Pancreas (tissue), 10 donors: ENCODE measurements around the gene ZNF142. TPM values are rescaled to one million over a fixed set of nuclear protein-coding genes. Genes with fewer than 3 reads are reported as not detected.
"Not testable (repeated sequence)": the region's sequence is repeated elsewhere in the genome, so short reads cannot be mapped to it uniquely, and the experiment has no call there.

ENCODE experiments used
- ATAC-seq, 4 donors: fragments of 200-7000 bp; cut with Tn5 transposase; one replicate each; pipeline versions ENCODE4 v1.8.0 to v1.9.1; 2020; ENCODE audit warnings: mild to moderate bottlenecking in 4 of 4, moderate library complexity in 4 of 4
- DNase-seq, 6 donors: peaks; one replicate each; pipeline ENCODE4 v3.0.0-alpha.2; 2020
- FAIRE-seq: peaks from 2 replicates; lab custom pipeline; 2012; peaks lifted over from hg19 to GRCh38; lab: Jason Lieb, UNC
- H3K27ac ChIP-seq, 4 donors: fragments of 200-600 bp; sonication (generic); 1 replicate in 3 of 4; 2 replicates in 1 of 4; pipeline versions ENCODE4 v1.5.0 to v1.8.0; 2020
- H3K27me3 ChIP-seq, 4 donors: fragments of 200-600 bp; one replicate each; pipeline ENCODE4 v1.8.0; 2021
- H3K36me3 ChIP-seq, 3 donors: fragments of 200-600 bp; sonication (generic) in 1 of 3; one replicate each; pipeline versions ENCODE4 v1.5.0 to v1.8.0; 2020 to 2021
- H3K4me1 ChIP-seq, 3 donors: fragments of 200-600 bp; one replicate each; pipeline ENCODE4 v1.8.0; 2021
- H3K4me3 ChIP-seq, 4 donors: fragments of 200-600 bp; sonication (generic) in 2 of 4; one replicate each; pipeline versions ENCODE4 v1.5.0 to v1.8.0; 2020 to 2021
- H3K9me3 ChIP-seq, 4 donors: fragments of 200-600 bp; one replicate each; pipeline ENCODE4 v1.8.0; 2021
- WGBS, 2 donors: extraction: QIAGEN DNeasy Blood & Tissue Kit; methylation state at CpG; one replicate each; pipeline ENCODE4 v1.1.7; 2013; 5-methylcytosine and 5-hydroxymethylcytosine counted together
- intact Hi-C, 3 donors: fragments of 100-400 bp; cut with DNase I; formaldehyde crosslinking; loops; one replicate each; pipeline versions ENCODE4 v1.11.1 to v1.14.2; 2022
- polyA plus RNA-seq, 2 donors: library from polyadenylated mRNA; stranded (reverse); fragments of 200-250 nt; gene quantifications; one replicate each; pipeline ENCODE4 v1.2.3, GENCODE V29; 2013
- total RNA-seq, 6 donors: library from RNA; stranded (reverse); fragmentation: NEBNext Ultra II Directional in 4 of 6; extraction: Animal tissue kit (Norgen Biotek cat#: 25700) in 4 of 6; gene quantifications; one replicate each; pipeline versions ENCODE4 v1.2.1 to v1.2.4, GENCODE V29; 2021 to 2023
- TF ChIP-seq, protein P1 (sequence below), 4 donors: fragments of 200-600 bp; sonication (generic) in 3 of 4; IDR thresholded peaks; one replicate each; pipeline versions ENCODE4 v1.5.0 to v1.8.0; 2021; ENCODE audit warnings: antibody characterized with exemption in 4 of 4
- donor health status: healthy with polysubstance abuse.
- donor health status: DM: no; HTN: no; CAD: no; lungs with moderate emphysema.
- donor health status: DM: no; HTN: no; CAD: no.
- donor health status: control.
- donor health status: control.
- donor health status: Bipolar disorder and iron deficiency.
- donor health status: DM: yes; HTN: yes; CAD: no.
- donor health status: DM: no; HTN: no; CAD: no.
- donor health status: DM: no; HTN: no; CAD: no.
- donor health status: DM: yes; HTN: yes; CAD: no.

The ZNF142 gene
- total and polyA plus RNA-seq, 8 donors = 7.9 to 16.7 (median 9.9) TPM

DNA sequence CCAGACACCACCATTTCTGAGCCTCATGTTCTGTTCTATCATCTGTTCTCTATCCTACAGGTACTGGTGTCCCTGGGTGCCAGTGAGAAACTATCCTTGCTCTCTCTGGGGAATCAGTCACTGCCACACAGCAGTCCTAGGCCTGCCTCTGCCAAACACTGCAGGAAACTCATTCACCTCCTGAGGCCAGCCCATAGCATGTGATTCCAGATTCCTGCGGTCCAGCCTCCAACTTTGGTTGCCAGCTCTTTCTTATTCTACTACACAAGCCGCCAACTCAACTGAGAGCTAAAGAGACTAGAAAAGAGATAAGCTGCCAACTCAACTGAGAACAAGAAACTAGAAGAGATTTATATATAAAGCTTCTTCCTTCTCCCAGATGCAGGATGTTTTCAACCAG, 42.4 kb upstream of the ZNF142 start:
- Histone ChIP-seq H3K36me3 (peaks cover 0 to 6% (median 0%) of the 10 kb centered on the region in 3 donors), H3K27ac (no peak overlapping the region), H3K4me1 (no peaks in the 10 kb centered on the region), H3K4me3 (no peak overlapping the region), H3K27me3 (no peaks in the 10 kb centered on the region), H3K9me3 (no peaks in the 10 kb centered on the region)
- TF ChIP-seq, protein P1, sequence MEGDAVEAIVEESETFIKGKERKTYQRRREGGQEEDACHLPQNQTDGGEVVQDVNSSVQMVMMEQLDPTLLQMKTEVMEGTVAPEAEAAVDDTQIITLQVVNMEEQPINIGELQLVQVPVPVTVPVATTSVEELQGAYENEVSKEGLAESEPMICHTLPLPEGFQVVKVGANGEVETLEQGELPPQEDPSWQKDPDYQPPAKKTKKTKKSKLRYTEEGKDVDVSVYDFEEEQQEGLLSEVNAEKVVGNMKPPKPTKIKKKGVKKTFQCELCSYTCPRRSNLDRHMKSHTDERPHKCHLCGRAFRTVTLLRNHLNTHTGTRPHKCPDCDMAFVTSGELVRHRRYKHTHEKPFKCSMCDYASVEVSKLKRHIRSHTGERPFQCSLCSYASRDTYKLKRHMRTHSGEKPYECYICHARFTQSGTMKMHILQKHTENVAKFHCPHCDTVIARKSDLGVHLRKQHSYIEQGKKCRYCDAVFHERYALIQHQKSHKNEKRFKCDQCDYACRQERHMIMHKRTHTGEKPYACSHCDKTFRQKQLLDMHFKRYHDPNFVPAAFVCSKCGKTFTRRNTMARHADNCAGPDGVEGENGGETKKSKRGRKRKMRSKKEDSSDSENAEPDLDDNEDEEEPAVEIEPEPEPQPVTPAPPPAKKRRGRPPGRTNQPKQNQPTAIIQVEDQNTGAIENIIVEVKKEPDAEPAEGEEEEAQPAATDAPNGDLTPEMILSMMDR (IDR thresholded peaks at IDR 0.05) = no peak
- intact Hi-C loops = no loop called here
- no peak for ATAC-seq
- WGBS, 2 donors = 87 to 88% methylated on average over 2 of the region's 2 CpGs
- FAIRE-seq = no peak
- no peak for DNase-seq

DNA sequence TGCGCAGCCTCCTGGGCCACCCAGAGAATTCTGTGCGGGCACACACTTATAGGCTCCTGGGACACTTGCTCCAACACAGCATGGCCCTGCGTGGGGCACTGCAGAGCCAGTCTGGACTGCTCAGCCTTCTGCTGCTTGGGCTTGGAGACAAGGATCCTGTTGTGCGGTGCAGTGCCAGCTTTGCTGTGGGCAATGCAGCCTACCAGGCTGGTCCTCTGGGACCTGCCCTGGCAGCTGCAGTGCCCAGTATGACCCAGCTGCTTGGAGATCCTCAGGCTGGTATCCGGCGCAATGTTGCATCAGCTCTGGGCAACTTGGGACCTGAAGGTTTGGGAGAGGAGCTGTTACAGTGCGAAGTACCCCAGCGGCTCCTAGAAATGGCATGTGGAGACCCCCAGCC, 39.5 kb upstream of the ZNF142 start:
- 90 to 95% methylated on average over 8 of the region's 8 CpGs for WGBS, 2 donors
- Histone ChIP-seq H3K36me3 (peaks cover 0 to 6% (median 0%) of the 10 kb centered on the region in 3 donors), H3K4me3 (no peak overlapping the region), H3K9me3 (no peaks in the 10 kb centered on the region), H3K4me1 (no peaks in the 10 kb centered on the region), H3K27ac (no peak overlapping the region), H3K27me3 (no peaks in the 10 kb centered on the region)
- TF ChIP-seq, protein P1 (IDR thresholded peaks at IDR 0.05) = no peak
- intact Hi-C loops = no loop called here
- no peak for FAIRE-seq
- no peak for DNase-seq
- ATAC-seq = peak in 1 of 4 donors; percentile 14

DNA sequence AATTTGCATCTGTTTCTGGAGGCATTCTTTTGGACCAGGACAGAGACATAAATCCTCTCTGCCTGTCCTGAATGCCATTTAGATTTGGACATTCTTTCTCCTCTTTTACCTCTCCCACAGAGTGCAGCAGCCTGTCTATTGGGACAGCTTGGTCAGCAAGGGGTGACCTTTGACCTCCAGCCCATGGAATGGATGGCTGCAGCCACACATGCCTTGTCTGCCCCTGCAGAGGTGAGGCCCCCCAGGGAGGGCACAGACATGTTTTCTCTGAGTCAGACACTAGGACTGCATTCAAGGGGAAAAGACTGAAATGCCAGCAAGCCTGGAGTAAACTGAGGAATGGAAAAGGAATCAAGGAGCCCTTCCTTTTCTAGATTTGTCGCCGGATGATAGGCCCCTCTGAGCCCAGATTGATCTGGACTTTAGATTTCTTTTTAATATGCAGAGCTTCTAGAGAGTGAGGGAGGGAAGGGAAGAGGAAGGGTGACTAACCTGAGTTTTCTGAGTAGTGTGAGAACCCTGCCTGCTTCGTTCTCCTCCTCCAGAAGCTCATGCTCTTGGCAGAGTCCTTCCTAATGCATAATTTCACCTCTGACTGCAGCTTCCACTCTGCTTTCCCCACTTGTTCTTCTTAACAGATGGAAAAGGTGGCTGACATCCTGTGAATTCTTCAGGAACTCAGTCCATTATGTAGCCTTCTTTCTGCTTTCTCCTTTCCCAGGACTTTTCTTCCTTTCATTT, 35.2 kb upstream of the ZNF142 start:
- Histone ChIP-seq H3K9me3 (no peaks in the 10 kb centered on the region), H3K27me3 (no peaks in the 10 kb centered on the region), H3K4me3 (no peak overlapping the region), H3K36me3 (peaks cover 0 to 30% (median 0%) of the 10 kb centered on the region in 3 donors), H3K27ac (no peak overlapping the region), H3K4me1 (no peaks in the 10 kb centered on the region)
- WGBS, 2 donors = 83 to 86% methylated on average over 3 of the region's 3 CpGs
- intact Hi-C loops = no loop called here
- TF ChIP-seq, protein P1 (IDR thresholded peaks at IDR 0.05) = no peak
- ATAC-seq (no peak), FAIRE-seq (no peak), DNase-seq (no peak)

DNA sequence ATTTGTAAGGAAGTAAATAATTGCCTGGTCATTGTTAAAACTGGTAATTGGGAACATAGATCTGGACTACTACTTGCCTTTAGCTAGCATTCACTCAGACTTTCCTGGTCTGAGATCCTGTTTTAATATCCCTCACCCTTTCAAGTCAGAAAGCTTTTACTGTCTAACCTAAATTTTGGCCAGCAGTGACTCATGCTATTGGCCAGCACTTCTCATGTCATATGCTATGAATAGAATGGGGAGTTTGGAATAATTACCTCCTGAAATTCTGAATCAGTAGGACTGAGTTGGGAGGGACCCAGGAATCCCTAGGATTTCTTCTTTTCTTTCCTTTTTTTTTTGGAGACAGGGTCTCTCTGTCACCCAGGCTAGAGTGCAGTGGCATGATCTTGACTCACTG, 31.8 kb upstream of the ZNF142 start:
- Histone ChIP-seq H3K36me3 (peaks cover 0 to 24% (median 0%) of the 10 kb centered on the region in 3 donors), H3K9me3 (no peaks in the 10 kb centered on the region), H3K4me1 (no peaks in the 10 kb centered on the region), H3K27me3 (no peaks in the 10 kb centered on the region), H3K4me3 (no peak overlapping the region), H3K27ac (no peak overlapping the region)
- DNase-seq = no peak
- TF ChIP-seq, protein P1 (IDR thresholded peaks at IDR 0.05) = no peak
- intact Hi-C loops = no loop called here
- no peak for FAIRE-seq
- no peak for ATAC-seq

DNA sequence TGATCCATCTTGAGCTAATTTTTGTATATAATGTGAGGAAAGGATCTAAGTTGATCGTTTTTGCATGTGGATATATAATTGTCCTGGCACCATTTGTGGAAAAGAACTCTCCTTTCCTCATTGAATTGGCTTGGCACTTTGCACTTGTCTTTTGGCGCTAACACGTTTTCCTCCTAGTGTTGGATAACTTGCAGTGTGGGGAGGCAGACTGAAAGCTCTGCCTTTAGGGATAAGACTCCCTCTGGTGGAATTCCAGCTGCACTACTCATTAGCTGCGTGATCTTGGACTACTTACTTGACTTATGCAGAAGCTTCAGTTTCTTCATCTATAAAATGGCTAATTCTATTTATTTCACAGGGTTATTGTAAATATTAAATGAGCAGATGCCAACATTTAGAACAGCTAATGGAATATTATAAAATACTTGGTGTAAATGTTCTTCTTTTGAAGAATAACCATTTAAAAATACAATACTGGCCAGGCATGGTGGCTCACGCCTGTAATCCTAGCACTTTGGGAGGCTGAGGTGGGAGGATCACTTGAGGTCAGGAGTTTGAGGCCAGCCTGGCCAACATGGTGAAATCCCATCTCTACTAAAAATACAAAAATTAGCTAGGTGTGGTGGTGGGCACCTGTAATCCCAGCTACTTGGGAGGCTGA, 28.1 kb upstream of the ZNF142 start:
- intact Hi-C loops, H3K27ac ChIP-seq, H3K9me3 ChIP-seq, H3K4me3 ChIP-seq, H3K4me1 ChIP-seq, H3K27me3 ChIP-seq: not testable (repeated sequence)
- DNase-seq (peak in 3 of 6 donors; percentile 37 to 57 (median 44)), ATAC-seq (peak; percentile 89 to 98 (median 94)), FAIRE-seq (peak; percentile 60)
- peaks cover 0 to 23% (median 0%) of the 10 kb centered on the region in 3 donors for H3K36me3 ChIP-seq
- TF ChIP-seq, protein P1 (IDR thresholded peaks at IDR 0.05) = peak; percentile 47 to 67 (median 56)
- WGBS, 2 donors = 23 to 25% methylated on average over 5 of the region's 5 CpGs
